Uterus (tissue), 4 donors: ENCODE results near the gene BCR. TPM values are rescaled to one million over a fixed set of nuclear protein-coding genes. Genes with fewer than 3 reads are reported as not detected.

ENCODE experiments used
- DNase-seq, 2 donors: peaks; one replicate each; pipeline ENCODE4 v3.0.0-alpha.2; 2019 to 2020
- H3K27ac ChIP-seq, 2 donors: fragments of 200-600 bp; sonication (generic); 1 replicate in 1 of 2; 2 replicates in 1 of 2; pipeline ENCODE4 v1.5.1; 2016 to 2018
- H3K27me3 ChIP-seq, 2 donors: fragments of 200-600 bp; sonication (generic); one replicate each; pipeline ENCODE4 v1.5.1; 2018 to 2019; ENCODE audit warnings: control low read depth in 1 of 2
- H3K36me3 ChIP-seq, 2 donors: fragments of 200-600 bp; sonication (generic); one replicate each; pipeline ENCODE4 v1.5.1; 2019; ENCODE audit warnings: control low read depth in 1 of 2
- H3K4me1 ChIP-seq, 2 donors: fragments of 200-600 bp; sonication (generic); one replicate each; pipeline ENCODE4 v1.5.1; 2018 to 2019; ENCODE audit warnings: control low read depth in 1 of 2
- H3K4me3 ChIP-seq, 2 donors: fragments of 200-600 bp; sonication (generic); 1 replicate in 1 of 2; 2 replicates in 1 of 2; pipeline ENCODE4 v1.5.1; 2018 to 2019; ENCODE audit warnings: mild to moderate bottlenecking in 1 of 2
- H3K9me3 ChIP-seq, 2 donors: fragments of 200-600 bp; sonication (generic); one replicate each; pipeline ENCODE4 v1.5.1; 2019; ENCODE audit warnings: control low read depth in 1 of 2
- CTCF ChIP-seq, 4 experiments: fragments of 200-600 bp in 2 of 4; fragments of 450-650 bp in 2 of 4; sonication (generic) in 2 of 4; IDR thresholded peaks; one replicate each; pipeline ENCODE4 v1.5.1; 2016 to 2019; ENCODE audit warnings: antibody characterized with exemption in 4 of 4, mild to moderate bottlenecking in 2 of 4, moderate library complexity in 1 of 4
- POLR2A ChIP-seq, 2 donors: fragments of 450-650 bp; IDR thresholded peaks; one replicate each; pipeline ENCODE4 v1.6.1; 2016; ENCODE audit warnings: antibody characterized with exemption in 2 of 2, mild to moderate bottlenecking in 1 of 2, moderate library complexity in 1 of 2
- intact Hi-C: fragments of 100-400 bp; cut with DNase I; formaldehyde crosslinking; loops from one replicate; pipeline ENCODE4 v1.15.1; 2023; ENCODE audit warnings: low total_unique reads
- total RNA-seq, 4 donors: library from RNA; depleted of rRNA in 3 of 4; stranded (reverse); fragments of >200 nt in 3 of 4; gene quantifications; one replicate each; pipeline versions ENCODE4 v1.1.0 to v1.2.4, GENCODE V29; 2014 to 2023
- donor health status: DM: yes; HTN: yes; CAD: no.

Gene BCR
- total RNA-seq, 4 donors from 2014 or later: 10.6 to 93.3 (median 28.3) TPM

GRCh38 chr22:23152238-23153114, 27.8 kb upstream of the BCR start:
- TF ChIP-seq POLR2A (IDR thresholded peaks at IDR 0.05): no peak
- no peak for TF ChIP-seq CTCF (IDR thresholded peaks at IDR 0.05)

GRCh38 chr22:23153994-23154393, 26.3 kb upstream of the BCR start:
- Histone ChIP-seq H3K9me3 (no peaks in the 10 kb centered on the region), H3K27ac (no peak overlapping the region), H3K4me3 (no peak overlapping the region), H3K4me1 (no peaks in the 10 kb centered on the region), H3K36me3 (no peaks in the 10 kb centered on the region), H3K27me3 (no peaks in the 10 kb centered on the region)
- DNase-seq: no peak
- intact Hi-C loops: no loop called here
- TF ChIP-seq POLR2A (IDR thresholded peaks at IDR 0.05): no peak
- TF ChIP-seq CTCF (IDR thresholded peaks at IDR 0.05): no peak

More at GRCh38 chr22:23152238-23153114, 27.8 kb upstream of the BCR start:
- Histone ChIP-seq H3K36me3 (no peaks in the 10 kb centered on the region), H3K4me3 (no peak overlapping the region), H3K27ac (no peak overlapping the region), H3K4me1 (no peaks in the 10 kb centered on the region), H3K27me3 (no peaks in the 10 kb centered on the region), H3K9me3 (no peaks in the 10 kb centered on the region)
- DNase-seq: no peak
- intact Hi-C loops: no loop called here

GRCh38 chr22:23154461-23154860, 25.8 kb upstream of the BCR start:
- Histone ChIP-seq H3K9me3 (no peaks in the 10 kb centered on the region), H3K27ac (no peak overlapping the region), H3K4me1 (no peaks in the 10 kb centered on the region), H3K36me3 (no peaks in the 10 kb centered on the region), H3K4me3 (no peak overlapping the region), H3K27me3 (no peaks in the 10 kb centered on the region)
- DNase-seq: no peak
- TF ChIP-seq CTCF (IDR thresholded peaks at IDR 0.05) (no peak), POLR2A (IDR thresholded peaks at IDR 0.05) (no peak)
- intact Hi-C loops: no loop called here

GRCh38 chr22:23155143-23155542, 25.2 kb upstream of the BCR start:
- no peaks in the 10 kb centered on the region for H3K36me3 ChIP-seq
- intact Hi-C loops: no loop called here

More at GRCh38 chr22:23155143-23155542, 25.2 kb upstream of the BCR start:
- Histone ChIP-seq H3K9me3 (no peaks in the 10 kb centered on the region), H3K4me1 (no peaks in the 10 kb centered on the region), H3K4me3 (no peak overlapping the region), H3K27ac (no peak overlapping the region), H3K27me3 (no peaks in the 10 kb centered on the region)
- DNase-seq: no peak
- TF ChIP-seq POLR2A (IDR thresholded peaks at IDR 0.05): no peak
- no peak for TF ChIP-seq CTCF (IDR thresholded peaks at IDR 0.05)
